Amniotic epithelial cell (primary cell): ENCODE results near the gene VWA8.

Experiments
- DNase-seq: peaks from one replicate; pipeline ENCODE4 v3.0.0-alpha.2; 2010; ENCODE audit warnings: low read depth

The VWA8 gene

DNA sequence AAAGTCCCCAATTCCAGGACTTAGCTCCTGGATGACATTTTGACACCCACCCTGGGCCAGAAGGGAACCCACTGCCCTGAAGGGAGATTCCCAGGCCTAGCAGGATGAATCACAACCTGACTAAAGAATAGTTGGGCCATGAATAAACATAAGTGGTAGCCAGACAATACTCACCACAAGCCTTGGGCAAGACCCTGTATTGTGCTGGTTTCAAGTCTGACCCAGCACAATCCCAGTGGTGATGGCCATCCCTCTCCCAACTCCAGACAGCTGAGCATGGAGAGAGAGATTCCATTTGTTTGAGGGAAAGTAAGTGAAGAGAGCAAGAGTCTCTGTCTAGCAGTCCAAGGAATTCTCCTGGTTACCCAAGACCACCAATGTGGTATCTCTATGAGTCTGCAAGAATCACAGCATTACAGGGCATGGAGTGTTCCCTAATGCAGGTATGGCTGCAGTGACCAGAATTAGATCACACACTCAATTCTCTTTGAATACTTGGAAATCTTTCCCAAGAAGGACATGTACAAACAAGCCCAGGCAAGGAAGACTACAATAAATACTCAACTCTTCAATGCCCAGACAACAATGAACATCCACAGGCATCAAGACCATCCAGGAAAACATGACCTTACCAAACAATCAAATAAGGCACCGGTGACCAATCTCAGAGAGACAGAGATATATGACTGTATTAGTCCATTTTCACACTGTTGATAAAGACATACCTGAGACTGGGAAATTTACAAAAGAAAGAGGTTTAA is 158.0 kb downstream of the VWA8 start:
- peak; percentile 82 for DNase-seq

DNA sequence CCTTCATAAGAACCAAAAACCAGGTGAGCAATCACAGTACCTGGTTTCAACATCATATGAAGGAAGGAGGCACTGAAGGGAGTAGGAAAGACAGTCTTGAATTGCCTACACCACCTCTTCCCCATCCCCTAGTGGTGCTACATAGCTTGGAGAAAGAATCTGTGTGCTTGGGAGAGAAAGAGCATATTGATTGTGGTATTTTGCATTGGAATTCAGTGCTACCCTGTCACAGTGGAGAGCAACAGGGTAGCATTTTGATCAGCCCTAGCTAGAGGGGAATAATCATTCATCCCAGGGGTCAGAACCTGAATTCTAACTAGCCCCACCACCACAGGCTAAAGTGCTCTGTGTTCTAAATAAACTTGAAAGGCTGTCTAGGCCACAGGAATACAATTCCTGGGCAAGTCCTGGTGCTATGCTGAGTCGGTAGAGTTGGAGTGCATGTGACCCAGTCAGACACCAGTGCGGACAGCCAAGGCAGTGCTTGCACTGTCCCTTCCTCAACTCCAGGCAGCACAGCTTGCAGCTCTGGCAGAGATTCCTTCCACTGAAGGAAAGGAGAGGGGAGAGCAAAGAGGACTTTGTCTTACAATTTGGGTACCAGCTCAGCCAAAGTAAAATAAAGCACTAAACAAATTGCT is 158.7 kb downstream of the VWA8 start:
- no peak for DNase-seq

DNA sequence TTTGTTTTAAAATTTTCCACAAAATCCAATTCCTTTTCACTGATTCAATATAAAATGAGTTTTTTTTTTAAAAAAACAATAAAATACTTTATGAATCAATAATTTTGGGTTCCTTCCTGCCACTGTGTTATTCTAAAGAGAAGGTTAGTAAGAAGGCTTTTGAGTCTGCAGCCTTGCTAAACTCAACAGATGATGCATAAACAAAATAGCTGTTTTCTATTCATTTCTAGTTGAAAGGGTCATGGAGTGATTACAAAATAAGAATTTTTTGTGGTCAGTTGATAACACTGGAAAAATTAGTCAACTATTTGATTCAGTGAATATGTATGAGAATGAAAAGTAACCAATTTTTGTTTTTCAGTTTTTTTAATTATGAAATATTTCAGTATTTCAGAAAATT is 169.9 kb downstream of the VWA8 start:
- DNase-seq: peak; percentile 83

DNA sequence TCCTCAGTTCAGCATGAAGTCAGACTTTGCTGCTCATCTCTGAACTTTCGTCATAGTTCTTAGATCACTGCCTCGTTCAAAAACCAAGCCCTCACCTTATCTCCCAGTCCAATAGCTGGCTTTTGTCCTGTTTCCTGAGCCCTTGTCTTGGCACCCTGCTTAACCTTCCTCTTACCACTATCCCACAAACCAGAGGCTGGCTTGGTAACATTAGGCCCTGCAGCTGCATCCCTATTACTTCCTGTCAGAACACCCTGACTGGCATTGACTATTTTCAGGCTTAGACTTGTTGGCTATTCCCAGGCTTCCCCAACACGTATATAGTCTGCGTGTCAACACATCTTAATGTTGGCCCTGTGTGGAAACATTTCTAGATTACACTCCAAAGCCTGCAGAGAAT is 172.4 kb downstream of the VWA8 start:
- DNase-seq: peak; percentile 25

DNA sequence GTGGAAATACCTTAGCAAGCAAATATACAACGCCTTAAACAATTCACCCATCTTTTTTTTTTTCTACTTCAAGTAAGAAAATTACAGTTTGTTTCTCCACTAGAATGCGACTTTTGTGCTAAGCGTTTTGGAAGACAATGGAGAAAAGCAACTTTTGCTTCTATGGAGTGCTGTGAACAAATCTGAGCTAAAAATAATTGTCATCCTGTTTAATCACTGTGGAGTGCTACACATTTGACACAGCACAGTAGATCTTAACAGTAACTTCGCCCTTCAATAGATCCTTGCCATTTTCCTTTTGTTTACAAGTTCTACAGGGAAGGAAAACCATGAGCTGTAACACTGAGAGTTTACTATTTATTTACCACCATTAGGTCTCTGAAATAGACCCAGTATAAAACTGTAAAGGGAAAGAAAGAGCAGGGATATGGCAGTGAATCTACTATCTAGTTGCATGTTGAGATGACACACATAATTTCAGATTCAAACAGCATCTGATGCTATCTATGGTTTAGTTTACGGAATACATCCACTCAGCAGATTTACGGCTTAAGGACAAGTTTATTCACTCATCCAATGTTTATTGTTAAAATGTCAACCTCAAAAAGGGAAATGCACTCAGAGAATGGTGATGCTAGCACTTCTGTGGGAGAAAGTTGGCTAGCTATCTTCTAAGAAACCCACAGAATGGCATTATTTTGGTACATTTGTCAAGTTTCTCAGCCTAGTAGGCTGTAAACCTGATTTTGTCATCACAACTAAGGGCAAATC is 175.3 kb downstream of the VWA8 start:
- peak; percentile 8 for DNase-seq

DNA sequence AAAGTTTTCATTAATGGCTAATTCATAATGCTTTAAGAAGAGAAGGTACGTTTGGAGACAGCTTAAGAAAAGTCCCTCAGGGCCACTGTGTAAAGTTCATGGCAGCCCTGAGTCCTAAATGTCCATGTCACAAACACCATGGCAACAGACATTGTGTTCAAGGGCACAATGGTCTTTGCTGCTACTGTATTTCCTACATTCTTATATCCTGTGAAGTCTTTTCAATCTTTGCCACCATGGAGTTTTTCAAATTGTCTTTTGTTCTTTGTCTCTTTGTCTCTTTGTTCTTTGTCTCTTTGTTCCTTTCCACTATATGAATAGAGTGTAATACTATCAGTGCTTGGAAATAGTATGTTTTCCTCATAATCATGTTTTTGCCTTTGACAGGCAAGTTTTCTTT is 178.8 kb downstream of the VWA8 start:
- no peak for DNase-seq

DNA sequence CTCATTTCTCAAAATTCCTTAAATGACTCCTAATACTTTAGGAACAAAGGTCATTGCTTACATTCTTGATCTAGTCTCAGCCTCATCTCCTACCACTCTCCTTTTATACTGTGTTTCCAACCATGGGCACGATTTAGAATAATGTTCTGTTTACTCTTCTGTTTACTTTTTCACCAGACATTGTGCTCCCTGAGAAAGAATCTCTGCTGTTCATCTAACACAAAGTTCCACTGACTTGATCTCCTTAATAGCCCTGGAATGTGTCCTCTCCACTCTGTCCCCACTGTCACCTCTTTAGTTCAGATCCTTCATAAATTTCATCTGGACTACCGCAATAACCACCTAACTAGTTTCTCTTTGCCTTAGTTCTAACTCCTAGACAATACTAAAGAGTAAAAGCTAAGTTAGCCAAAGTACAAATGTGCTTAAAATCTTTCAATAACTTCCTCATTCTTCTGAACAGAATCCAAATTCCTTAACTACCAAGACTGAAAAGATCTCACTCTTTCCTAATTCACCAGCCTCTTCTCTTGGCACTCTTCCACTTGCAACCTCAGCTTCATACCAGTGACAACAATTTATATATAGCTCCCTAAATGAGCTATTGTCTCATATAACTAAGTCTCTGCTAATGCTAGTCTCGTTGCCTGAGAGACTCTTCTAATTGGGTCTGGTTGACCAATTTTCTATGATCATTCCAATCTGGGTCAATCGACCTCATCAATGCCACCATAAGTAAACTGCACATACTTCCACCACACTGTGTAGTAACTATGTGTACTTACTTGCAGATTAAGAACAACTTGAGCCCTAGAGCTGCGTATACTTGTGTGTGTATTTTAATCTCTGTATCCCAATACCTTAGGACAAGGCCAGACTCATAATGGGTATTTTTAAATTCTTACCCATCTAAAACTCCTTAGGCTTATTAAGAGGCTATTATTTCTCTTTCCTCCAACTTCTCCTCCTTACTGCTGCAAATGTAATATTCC is 179.9 kb downstream of the VWA8 start:
- peak; percentile 91 for DNase-seq

DNA sequence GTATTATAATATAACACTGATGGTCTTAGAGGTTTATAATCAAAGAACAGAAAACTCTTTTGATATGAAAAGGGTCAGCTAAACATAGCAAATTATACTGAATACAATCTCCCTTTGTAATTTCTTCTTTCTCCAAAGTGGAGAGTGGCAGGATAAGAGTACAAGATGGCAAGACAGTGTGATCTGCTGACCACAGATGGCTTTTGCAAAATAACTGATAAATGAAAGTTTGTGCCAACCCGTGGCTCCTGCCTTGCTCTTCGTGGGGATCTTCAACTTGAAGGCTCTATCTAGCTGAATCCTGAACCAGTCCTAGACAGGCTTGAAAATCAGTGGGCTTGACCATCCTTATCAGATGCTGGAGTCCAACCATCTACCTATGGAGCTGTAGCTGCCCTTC is 185.7 kb downstream of the VWA8 start:
- no peak for DNase-seq

DNA sequence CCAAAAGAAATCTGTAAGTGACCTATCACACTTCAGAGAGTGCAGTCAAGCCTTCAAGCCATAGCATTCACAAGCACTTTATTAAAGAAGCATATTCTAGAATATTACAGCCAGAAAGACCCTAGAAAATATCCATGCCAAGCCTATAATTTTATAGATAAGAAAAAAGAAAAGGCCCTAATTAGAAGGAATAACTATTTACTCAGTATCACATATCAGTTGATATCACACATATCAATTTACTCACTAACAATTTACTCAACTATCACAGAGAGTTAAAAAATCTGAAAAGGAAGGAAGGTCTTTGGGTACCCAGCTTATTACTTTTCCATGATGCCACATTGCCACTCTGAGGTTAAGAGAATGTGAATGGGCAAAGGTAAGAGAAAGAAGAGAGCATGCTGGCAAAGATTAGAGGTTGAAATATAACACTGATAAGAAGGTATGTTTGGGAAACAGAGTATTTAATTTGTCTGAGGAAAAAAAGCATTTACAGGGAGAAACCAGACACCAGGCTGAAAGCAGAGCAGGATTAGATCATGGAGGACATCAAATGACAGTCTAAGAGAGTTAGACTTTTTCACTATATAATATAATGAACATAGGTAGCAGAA is 186.2 kb downstream of the VWA8 start:
- no peak for DNase-seq

DNA sequence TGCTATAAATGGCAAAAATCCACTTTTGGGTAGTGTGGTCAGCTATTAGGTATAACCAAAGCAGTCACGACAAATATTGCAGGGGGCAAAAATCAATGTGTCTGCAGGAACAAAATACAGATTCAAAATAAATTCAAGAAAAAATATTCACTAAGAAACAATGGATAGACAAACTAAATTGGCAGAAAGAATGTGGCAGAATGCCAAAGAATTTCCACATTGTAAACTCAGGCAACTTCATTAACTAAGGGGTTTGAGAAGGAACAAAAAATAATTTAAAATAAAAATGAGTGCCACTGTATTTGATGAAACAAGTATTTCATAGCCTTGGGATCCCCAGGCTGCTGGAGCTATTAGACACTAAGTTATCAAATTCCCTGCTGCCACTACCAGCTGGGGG is 193.1 kb downstream of the VWA8 start:
- peak; percentile 36 for DNase-seq

DNA sequence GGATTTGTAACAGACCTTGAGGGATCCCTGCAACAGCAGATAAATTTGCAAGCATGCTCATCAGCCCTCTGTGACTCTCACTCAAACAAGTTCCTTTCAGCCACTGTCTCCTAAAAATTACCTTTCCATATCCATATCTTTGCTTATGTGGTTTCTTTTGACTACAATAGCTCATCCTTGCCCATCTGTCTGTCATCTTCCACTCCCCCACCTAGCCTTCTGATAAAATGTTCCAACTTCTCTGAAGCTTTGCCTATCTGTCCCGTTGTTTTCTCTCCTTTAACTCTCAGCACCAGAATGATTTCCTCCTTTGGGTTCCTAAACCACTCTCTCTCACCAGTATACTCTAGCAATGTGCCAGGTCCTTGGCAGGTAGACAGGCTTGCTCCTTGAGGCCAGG is 194.5 kb downstream of the VWA8 start:
- peak; percentile 53 for DNase-seq

DNA sequence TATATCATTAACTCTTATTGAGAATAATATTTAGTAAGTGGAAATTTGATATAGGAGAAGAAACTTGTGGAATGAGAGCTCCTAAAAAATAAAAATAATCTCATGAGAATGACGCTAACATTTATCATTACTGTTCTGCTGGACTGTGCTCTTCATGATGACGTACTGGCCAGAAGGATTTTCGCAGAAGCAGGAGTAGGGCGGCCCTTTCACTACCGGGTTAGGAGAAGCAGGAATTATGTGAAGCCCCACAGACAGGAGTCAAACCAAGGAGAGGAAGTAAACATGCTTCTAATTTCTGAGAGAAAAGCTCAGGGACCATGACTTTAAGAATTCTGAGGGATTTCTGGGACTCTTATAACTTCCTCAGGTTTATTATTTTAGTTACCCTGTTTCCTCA is 195.1 kb downstream of the VWA8 start:
- DNase-seq: peak; percentile 70

DNA sequence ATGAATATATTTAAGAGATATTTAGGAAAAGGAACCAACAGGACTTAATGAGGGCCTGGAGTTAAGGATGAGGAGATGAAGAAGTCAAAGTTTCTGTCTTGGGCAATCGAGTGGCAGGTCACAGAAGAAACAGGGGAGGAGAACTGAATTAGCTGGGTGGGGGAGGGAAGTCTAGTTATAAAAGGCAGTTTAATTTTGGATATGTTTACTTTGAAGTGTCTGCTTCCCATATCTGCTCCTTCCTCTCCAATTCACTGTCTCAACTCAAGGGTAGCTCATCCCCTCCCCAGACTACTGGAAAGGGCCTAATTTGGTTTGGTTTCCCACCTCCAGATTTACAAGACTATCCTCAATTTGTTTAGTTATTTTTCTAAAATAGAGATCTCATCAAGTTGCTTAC is 195.9 kb downstream of the VWA8 start:
- DNase-seq: no peak

DNA sequence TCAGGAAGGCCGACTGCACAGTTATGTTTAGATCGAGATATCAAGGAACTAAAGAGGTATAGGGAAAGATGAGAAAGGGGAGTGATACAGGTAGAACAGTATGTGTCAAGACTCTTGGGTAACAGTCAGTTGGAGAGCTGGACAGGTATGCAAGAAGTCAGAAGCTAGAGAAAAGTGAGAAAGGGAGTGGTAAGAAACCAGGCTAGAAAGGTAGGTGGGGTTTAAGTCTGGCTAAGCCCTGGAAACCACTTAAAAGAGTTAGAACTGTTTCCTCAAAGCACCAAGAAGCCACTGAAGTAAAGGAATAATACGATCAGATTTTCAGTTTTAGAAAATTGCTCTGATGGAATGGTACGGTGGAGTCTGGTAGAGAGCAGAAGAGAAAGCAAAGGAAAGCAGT is 196.4 kb downstream of the VWA8 start:
- DNase-seq: no peak

DNA sequence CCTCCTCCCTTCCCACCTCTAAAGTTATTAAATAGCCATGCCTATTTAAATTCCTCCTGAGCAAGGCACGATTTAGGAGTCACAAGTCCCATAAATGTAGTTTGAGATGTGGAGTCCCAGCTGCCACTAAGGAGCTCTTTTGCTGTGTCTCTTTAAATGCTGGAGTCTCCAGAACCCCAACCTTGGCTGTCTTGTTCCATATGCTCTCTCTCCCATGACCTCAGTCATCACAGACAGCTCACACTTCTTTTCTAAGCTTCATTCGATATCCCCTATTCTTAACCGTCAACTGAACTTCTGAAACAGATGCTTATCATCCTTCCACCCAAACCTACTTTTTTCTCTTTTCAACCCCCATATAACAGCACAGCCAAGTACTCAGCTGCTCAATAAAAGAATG is 197.1 kb downstream of the VWA8 start:
- no peak for DNase-seq

DNA sequence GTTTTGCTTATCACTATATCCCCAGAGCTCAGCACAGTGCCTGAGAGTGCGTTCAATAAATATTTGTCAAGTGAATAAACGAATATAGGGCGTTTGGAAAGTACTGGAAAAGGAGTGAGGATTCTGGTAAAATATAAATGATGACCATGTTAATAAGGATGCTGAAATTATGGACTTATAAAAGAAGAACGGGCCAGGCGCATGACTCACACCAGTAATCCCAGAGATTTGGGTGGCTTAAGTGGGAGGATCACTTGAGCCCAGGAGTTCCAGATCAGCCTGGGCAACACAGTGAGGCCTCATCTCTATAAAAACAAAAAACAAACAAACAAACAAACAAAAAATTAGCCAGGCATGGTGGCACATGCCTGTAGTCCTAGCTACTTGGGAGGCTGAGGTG is 198.1 kb downstream of the VWA8 start:
- peak; percentile 65 for DNase-seq

DNA sequence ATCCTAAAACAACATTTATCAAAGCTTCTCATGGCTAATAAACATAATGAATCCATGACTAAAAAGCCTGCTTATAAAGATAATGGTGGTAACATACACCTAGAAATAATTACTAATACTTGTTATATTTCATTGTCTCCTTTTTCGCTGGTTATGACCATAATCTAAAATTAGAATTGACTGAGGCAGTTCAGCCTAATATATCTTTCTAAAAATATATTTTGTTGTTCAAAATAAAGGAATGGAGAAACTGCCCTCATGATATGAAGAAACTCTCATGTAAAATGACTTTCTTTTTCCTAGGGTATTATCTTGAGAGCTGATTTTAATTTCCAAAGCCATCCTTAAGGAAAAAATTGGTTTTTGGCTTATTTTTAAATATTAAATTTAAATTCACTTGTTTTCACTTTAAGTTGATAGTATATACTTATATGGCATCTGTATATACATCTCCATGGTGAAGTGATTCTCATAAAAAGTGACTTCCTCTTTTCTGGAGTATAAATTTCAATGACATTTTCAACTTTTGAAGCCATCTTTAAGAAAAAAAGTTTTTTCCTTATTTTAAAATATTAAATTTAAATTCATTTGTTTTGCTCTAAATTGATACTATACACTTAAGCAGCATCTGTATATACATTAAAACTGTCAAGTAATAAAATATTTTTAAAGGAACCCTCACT is 204.6 kb downstream of the VWA8 start:
- no peak for DNase-seq

DNA sequence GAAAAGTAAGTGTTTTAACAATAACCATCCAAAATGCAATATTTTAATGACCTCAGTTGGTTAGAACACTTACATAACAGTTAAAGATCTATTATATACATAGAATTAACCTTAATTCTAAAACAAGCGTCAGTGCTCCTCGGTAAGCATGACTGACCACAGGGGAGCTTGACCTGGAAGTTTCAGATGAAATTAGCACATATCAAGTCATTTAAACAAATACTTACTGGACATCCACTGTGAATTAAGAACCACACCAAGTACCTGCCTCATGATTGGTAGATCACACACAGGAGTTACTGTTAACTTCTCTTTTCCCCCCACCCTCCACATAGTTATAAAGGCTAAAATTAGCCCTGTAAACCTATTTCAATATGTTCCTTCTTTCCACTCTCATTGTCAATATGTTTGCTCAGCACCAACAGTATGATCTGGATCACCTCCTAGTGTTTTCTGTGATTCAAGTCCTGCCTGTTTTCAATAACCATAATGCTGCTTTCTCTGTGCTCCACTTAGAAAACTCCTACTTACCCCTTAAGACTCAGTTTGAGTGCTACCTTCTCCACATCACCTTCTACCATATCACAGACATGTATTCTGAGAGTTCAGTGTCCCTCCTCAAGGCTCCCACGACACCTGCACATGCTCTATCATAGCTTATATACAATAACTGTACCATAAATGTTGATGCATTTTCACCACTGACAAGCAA is 209.0 kb downstream of the VWA8 start:
- peak; percentile 5 for DNase-seq

DNA sequence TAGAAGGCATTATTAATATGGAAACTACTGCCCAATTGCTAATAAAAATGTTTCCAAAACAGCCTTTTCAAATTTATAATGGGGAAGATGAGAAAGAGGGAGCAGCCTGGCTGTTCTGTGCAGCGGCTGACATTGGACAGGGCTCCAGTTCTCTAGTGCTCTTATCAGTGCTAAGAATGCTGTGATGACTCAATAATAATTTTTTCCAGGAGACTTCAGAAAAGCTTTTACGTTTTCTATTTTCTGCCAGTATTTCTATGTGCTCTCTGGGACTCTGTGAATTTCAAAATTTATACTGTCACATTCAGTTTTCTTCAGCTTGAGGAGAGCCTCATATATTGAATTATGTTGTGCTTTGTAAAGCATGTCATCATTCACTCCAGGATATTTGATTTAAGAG is 209.6 kb downstream of the VWA8 start:
- peak; percentile 85 for DNase-seq

DNA sequence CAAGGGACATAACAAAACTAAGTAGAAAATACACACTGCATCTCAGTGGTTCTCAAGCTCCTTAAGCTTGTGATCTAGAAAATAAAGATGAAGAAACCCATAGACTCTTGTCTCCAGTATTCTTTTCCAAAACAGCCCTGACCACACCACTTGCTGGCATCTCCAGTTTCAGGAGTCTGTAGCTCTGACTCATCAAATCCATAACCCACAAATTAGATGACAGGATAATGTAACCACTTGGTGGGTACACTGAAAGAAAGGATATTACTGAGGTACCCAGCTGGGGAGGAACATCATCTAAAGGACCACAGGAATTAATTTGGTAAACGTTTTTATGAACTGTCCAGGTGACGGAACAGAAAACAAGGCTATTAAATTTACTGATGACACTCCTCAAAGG is 214.7 kb downstream of the VWA8 start:
- DNase-seq: peak; percentile 81
